Stomach (tissue), 4 donors: ENCODE results near the gene CLEC16A.

Source experiments
- CTCF ChIP-seq, 7 experiments: fragments of 450-650 bp in 4 of 7; fragments of 200-600 bp in 3 of 7; sonication (generic) in 3 of 7; IDR thresholded peaks; one replicate each; pipeline ENCODE4 v1.5.1; 2016 to 2019; ENCODE audit warnings: antibody characterized with exemption in 7 of 7, control low read depth in 2 of 7, mild to moderate bottlenecking in 1 of 7
- EP300 ChIP-seq: sonication (generic); formaldehyde crosslinking; IDR thresholded peaks from one replicate; pipeline ENCODE4 v1.6.1; 2017; ENCODE audit warnings: antibody characterized with exemption
- POLR2A ChIP-seq, 4 donors: fragments of 450-650 bp; IDR thresholded peaks; one replicate each; pipeline ENCODE4 v1.6.1; 2016; ENCODE audit warnings: antibody characterized with exemption in 4 of 4, control low read depth in 2 of 4, mild to moderate bottlenecking in 1 of 4, moderate library complexity in 1 of 4
- POLR2AphosphoS5 ChIP-seq, 3 donors: sonication (generic); formaldehyde crosslinking; IDR thresholded peaks; one replicate each; pipeline ENCODE4 v1.6.1; 2016; ENCODE audit warnings: antibody characterized with exemption in 3 of 3

GRCh38 chr16:11035096-11035495, 90.7 kb downstream of the CLEC16A start:
- TF ChIP-seq CTCF (IDR thresholded peaks at IDR 0.05) (no peak), EP300 (no peak), POLR2AphosphoS5 (IDR thresholded peaks at IDR 0.05) (no peak), POLR2A (IDR thresholded peaks at IDR 0.05) (no peak)
